Eye (tissue), 1 donor: ENCODE data around the gene PRKAR1B.

Experiments used
- DNase-seq: peaks from one replicate; pipeline ENCODE4 v3.0.0-alpha.2; 2015

PRKAR1B gene

GRCh38 chr7:721619-722248, 5.3 kb downstream of the PRKAR1B start:
- DNase-seq = no peak

- DNase-seq = no peak
These were observed 10.4 kb downstream of the PRKAR1B start for GRCh38 chr7:716636-717035.

GRCh38 chr7:716222-716621, 10.9 kb downstream of the PRKAR1B start:
- peak; percentile 30 for DNase-seq

- no peak for DNase-seq
These were observed 12.8 kb downstream of the PRKAR1B start for GRCh38 chr7:714251-714671.

- peak; percentile 12 for DNase-seq
These were observed 13.4 kb downstream of the PRKAR1B start for GRCh38 chr7:713488-714230.

GRCh38 chr7:713139-713457, 14.0 kb downstream of the PRKAR1B start:
- no peak for DNase-seq

- peak; percentile 47 for DNase-seq
These were observed 14.5 kb downstream of the PRKAR1B start for GRCh38 chr7:712381-713138.

- peak; percentile 32 for DNase-seq
These were observed 15.1 kb downstream of the PRKAR1B start for GRCh38 chr7:711922-712380.

- peak; percentile 34 for DNase-seq
These were observed 15.8 kb downstream of the PRKAR1B start for GRCh38 chr7:711093-711921.

- no peak for DNase-seq
These were observed 16.9 kb downstream of the PRKAR1B start for GRCh38 chr7:710161-710560.

GRCh38 chr7:707296-708000, 19.6 kb downstream of the PRKAR1B start:
- DNase-seq = no peak

GRCh38 chr7:706721-707120, 20.4 kb downstream of the PRKAR1B start:
- DNase-seq = no peak

- DNase-seq = no peak
These were observed 24.0 kb downstream of the PRKAR1B start for GRCh38 chr7:703049-703448.

- no peak for DNase-seq
These were observed 25.9 kb downstream of the PRKAR1B start for GRCh38 chr7:701086-701671.

- DNase-seq = no peak
These were observed 27.5 kb downstream of the PRKAR1B start for GRCh38 chr7:699476-700170.

- DNase-seq = no peak
These were observed 28.3 kb downstream of the PRKAR1B start for GRCh38 chr7:698515-699475.

- DNase-seq = no peak
These were observed 30.1 kb downstream of the PRKAR1B start for GRCh38 chr7:696812-697551.

- DNase-seq = no peak
These were observed 30.7 kb downstream of the PRKAR1B start for GRCh38 chr7:696426-696811.

GRCh38 chr7:693280-693679, 33.8 kb downstream of the PRKAR1B start:
- no peak for DNase-seq
